GM19372 (cell line): ENCODE measurements around the gene EFCAB12.
"Not testable (repeated sequence)": the region's sequence is repeated elsewhere in the genome, so short reads cannot be mapped to it uniquely, and the experiment has no call there.

Experiments
- ATAC-seq: cut with Tn5 transposase; IDR thresholded peaks from one replicate; pipeline ENCODE4 v1.9.1; 2021; ENCODE audit warnings: mild to moderate bottlenecking, low read depth, moderate library complexity; ENCODE audit not compliant: unreplicated experiment

EFCAB12 gene

GRCh38 chr3:129371041-129371826 is 57.2 kb downstream of the EFCAB12 start:
- ATAC-seq, result no peak

- no peak for ATAC-seq
These were observed 58.0 kb downstream of the EFCAB12 start for GRCh38 chr3:129370248-129370964.

- ATAC-seq, result no peak
These were observed 58.7 kb downstream of the EFCAB12 start for GRCh38 chr3:129369711-129370110.

DNA sequence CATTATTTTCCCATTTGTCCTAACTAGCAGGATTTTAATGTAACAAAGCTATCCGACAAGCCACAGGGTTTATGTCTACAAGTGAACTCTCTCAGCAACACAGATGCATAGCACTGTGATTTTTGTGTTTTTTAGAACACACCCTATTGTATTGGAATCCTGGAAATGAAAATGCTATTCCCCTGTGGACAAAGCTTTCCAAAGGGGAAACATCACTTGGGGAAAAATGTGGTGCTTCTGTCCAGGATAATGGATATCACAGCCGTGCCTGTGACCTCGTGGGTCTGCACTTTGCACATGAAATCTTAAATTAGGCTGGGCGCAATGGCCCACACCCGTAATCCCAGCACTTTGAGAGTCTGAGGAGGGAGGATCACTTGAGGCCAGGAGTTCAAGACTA is 60.6 kb downstream of the EFCAB12 start:
- no peak for ATAC-seq

DNA sequence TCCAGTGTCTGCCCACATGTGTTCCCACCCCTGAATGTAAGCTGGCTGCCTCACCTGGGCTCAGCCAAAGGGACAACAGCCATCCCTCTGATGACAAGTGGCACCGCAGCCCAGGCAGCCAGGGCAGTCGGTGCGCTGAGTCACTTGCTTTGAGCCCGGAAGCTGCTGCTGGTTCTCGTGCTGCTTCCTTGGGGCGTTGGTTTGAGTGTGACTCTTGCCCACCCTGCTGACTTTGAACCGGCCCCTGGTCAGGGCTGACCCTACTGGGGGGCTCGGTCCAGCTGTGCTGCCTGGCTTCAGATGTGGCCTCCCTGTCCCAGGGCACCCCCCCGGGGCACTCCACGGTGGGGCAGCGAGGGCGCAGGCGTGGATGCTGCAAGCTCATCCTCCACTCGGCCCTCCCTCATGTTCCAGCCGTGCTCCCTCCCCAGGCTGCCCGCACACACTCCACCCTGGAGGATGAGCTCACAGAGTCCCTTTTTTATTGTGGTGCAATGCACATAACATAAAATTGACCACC is 62.1 kb downstream of the EFCAB12 start:
- no peak for ATAC-seq

DNA sequence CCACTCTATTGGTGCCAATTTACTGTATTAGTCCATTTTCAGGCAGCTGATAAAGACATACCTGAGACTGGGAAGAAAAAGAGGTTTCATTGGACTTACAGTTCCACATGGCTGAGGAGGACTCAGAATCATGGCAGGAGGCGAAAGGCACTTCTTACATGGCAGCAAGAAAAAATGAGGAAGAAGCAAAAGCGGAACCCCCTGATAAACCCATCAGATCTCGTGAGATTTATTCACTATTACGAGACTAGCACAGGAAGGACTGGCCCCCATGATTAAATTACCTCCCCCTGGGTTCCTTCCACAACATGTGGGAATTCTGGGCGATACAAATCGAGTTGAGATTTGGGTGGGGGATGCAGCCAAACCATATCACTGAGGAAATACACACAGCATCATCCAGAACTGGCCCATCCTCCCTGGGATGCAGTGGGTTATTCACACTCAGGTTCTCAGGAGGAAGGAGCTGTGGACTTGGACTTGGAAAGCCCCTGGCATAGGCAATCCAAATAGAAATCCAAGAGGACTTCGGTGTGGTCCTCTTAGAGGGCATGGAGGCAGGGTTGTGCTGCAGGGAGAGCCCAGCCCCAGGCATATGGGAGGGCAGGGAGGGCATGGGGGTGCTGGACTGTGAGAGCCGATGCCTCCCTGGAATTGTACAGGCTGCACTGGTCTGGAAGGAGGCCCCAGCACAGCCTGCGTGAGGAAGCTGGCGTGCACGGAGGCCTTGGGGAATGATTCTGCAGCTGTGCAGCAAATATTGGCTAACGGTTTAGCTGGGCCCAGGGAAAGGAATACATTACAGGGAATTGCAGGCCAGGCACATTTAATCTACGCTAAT is 62.9 kb downstream of the EFCAB12 start:
- ATAC-seq, result no peak

DNA sequence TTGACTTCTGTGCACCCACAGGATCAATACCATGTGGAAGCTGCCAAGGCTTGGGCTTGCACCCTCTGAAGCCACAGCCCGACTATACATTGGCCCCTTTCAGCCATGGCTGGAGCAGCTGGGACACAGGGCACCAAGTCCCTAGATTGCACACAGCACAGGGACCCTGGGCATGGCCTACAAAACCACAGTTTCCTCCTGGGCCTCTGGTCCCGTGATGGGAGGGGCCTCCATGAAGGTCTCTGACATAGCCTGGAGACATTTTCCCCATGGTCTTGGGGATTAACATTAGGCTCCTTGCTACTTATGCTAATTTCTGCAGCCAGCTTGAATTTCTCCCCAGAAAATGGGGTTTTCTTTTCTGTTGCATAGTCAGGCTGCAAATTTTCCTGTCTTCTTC is 63.6 kb downstream of the EFCAB12 start:
- not testable (repeated sequence) for ATAC-seq

GRCh38 chr3:129363356-129363755 is 65.1 kb downstream of the EFCAB12 start:
- not testable (repeated sequence) for ATAC-seq

- no peak for ATAC-seq
These were observed 67.6 kb downstream of the EFCAB12 start for GRCh38 chr3:129360705-129361460.

- no peak for ATAC-seq
These were observed 68.2 kb downstream of the EFCAB12 start for GRCh38 chr3:129360171-129360611.

- ATAC-seq, result no peak
These were observed 69.6 kb downstream of the EFCAB12 start for GRCh38 chr3:129358772-129359371.

- ATAC-seq, result no peak
These were observed 70.2 kb downstream of the EFCAB12 start for GRCh38 chr3:129358177-129358771.

- ATAC-seq, result no peak
These were observed 70.8 kb downstream of the EFCAB12 start for GRCh38 chr3:129357616-129358015.

GRCh38 chr3:129356756-129357425 is 71.5 kb downstream of the EFCAB12 start:
- ATAC-seq, result no peak

GRCh38 chr3:129353589-129353941 is 74.9 kb downstream of the EFCAB12 start:
- ATAC-seq, result no peak

GRCh38 chr3:129352650-129353588 is 75.5 kb downstream of the EFCAB12 start:
- ATAC-seq, result no peak

DNA sequence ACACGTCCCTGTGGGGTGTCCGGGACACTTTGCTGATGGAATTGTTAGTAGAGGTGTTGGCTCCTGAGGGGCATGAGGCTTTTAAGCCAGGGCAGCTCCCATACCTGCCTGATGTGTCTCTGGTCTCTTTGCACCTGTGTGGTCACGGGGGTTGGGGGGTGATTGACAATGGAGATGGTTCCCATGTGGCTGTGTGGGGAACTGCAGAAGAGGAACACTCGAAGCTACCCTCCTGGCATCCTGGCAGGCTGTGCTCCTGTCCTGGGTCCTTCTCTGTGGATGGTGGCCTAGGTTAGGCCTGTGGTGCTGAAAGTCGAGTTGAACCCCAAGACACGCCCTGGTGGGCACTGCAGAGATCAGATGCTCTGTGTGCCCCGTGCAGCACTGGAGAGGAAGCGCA is 76.4 kb downstream of the EFCAB12 start:
- ATAC-seq, result no peak
